Panc1 (cell line): ENCODE measurements around the gene PRUNE2. TPM values are rescaled to one million over a fixed set of nuclear protein-coding genes. Genes with fewer than 3 reads are reported as not detected.

ENCODE experiments used
- ATAC-seq: fragments of 200-7000 bp; cut with Tn5 transposase; 2 replicates; pipeline ENCODE4 v1.9.1; 2020; ENCODE audit warnings: mild to moderate bottlenecking, moderate library complexity
- BruUV-seq: library from RNA; stranded (reverse); fragments of 400-500 nt; replicated peaks from 2 replicates; lab custom pipeline; 2021; lab: Mats Ljungman, UMichigan
- CTCF ChIA-PET: fragments of 300-600 bp; sonication (Branson Sonifier 250); formaldehyde crosslinking; loops from one replicate; lab custom pipeline; 2022; ENCODE audit warnings: antibody characterized with exemption; lab: Charles Lee
- POLR2A ChIA-PET: fragments of 300-600 bp; sonication (Branson Sonifier 250); formaldehyde crosslinking; loops from one replicate; lab custom pipeline; 2022; ENCODE audit warnings: antibody characterized with exemption; lab: Charles Lee
- DNase-seq: peaks from one replicate; pipeline ENCODE4 v3.0.0-alpha.2; 2010; ENCODE audit warnings: low read depth, low spot score
- H3K27ac ChIP-seq: 2 replicates; pipeline ENCODE4 v1.5.1; 2011; ENCODE audit warnings: mild to moderate bottlenecking, low read length, inconsistent platforms
- H3K27me3 ChIP-seq: fragments of 200-500 bp; sonication (Bioruptor generic); 2 replicates; pipeline ENCODE4 v1.6.0; 2014; ENCODE audit warnings: low read length, inconsistent platforms; ENCODE audit not compliant: control insufficient read depth, insufficient read depth
- H3K36me3 ChIP-seq: fragments of 200-500 bp; sonication (Bioruptor generic); 2 replicates; pipeline ENCODE4 v1.5.1; 2014; ENCODE audit warnings: inconsistent platforms, mild to moderate bottlenecking, low read length, moderate library complexity; ENCODE audit not compliant: control insufficient read depth, insufficient read depth
- H3K4me1 ChIP-seq: 2 replicates; pipeline ENCODE4 v1.5.1; 2011; ENCODE audit warnings: inconsistent platforms, mild to moderate bottlenecking, low read length, moderate library complexity; ENCODE audit not compliant: control insufficient read depth, insufficient read depth
- H3K4me3 ChIP-seq, 2 experiments: 2 replicates each; pipeline ENCODE4 v1.5.1; 2011 to 2012; ENCODE audit warnings: low read depth in 2 of 2, low read length in 2 of 2, mild to moderate bottlenecking in 2 of 2, inconsistent platforms in 1 of 2, moderate library complexity in 1 of 2
- H3K9me3 ChIP-seq: fragments of 200-500 bp; sonication (Bioruptor generic); 2 replicates; pipeline ENCODE4 v1.5.1; 2014; ENCODE audit warnings: low read depth, mild to moderate bottlenecking, inconsistent platforms, low read length, moderate library complexity; ENCODE audit not compliant: control insufficient read depth, insufficient read depth
- CTCF ChIP-seq: fragments of 450-650 bp; IDR thresholded peaks from 2 replicates; pipeline ENCODE4 v1.5.1; 2017; ENCODE audit warnings: mild to moderate bottlenecking
- POLR2AphosphoS5 ChIP-seq: IDR thresholded peaks from 2 replicates; pipeline ENCODE4 v1.6.1; 2012; ENCODE audit warnings: mild to moderate bottlenecking, low read depth, low read length, moderate library complexity
- REST ChIP-seq, 2 experiments: IDR thresholded peaks; 2 replicates each; pipeline ENCODE4 v1.6.1; 2011 to 2012; ENCODE audit warnings: low read depth in 2 of 2, control low read depth in 1 of 2, low read length in 1 of 2, mild to moderate bottlenecking in 1 of 2, moderate library complexity in 1 of 2; ENCODE audit not compliant: insufficient read depth in 1 of 2
- SIN3A ChIP-seq: IDR thresholded peaks from 2 replicates; pipeline ENCODE4 v1.6.1; 2012; ENCODE audit warnings: low read depth, mild to moderate bottlenecking, low read length, moderate library complexity, borderline replicate concordance; ENCODE audit not compliant: insufficient read depth
- TCF7L2 ChIP-seq: IDR thresholded peaks from 2 replicates; pipeline ENCODE4 v1.6.1; 2011; ENCODE audit warnings: mild to moderate bottlenecking, low read depth, low read length, inconsistent platforms
- in situ Hi-C: cut with HindIII; loops from 2 replicates; pipeline ENCODE4 v1.10.0; 2016; ENCODE audit warnings: low sequenced_read_pairs, low pct_unique_long_range_greater_than_20kb
- intact Hi-C: fragments of 100-400 bp; cut with micrococcal nuclease; formaldehyde crosslinking; loops from one replicate; pipeline ENCODE4 v1.10.0; 2022; ENCODE audit not compliant: unreplicated experiment
- total RNA-seq: library from RNA; stranded (reverse); gene quantifications from one replicate; pipeline ENCODE4 v1.2.1, GENCODE V29; 2021; ENCODE audit not compliant: unreplicated experiment

The PRUNE2 gene
- total RNA-seq, 1 experiment from 2014 or later: 0.18 TPM

- intact Hi-C loops: no loop called here
Measured at GRCh38 chr9:76701441-76702039, 204.4 kb downstream of the PRUNE2 start.

GRCh38 chr9:76700916-76701315 lies 205.0 kb downstream of the PRUNE2 start:
- Histone ChIP-seq H3K27me3 (peaks cover 3% of the 10 kb centered on the region; the same call in 1 of the 2 replicates), H3K9me3 (no peaks in the 10 kb centered on the region), H3K4me3 (no peak overlapping the region), H3K36me3 (no peaks in the 10 kb centered on the region), H3K27ac (no peak overlapping the region), H3K4me1 (no peaks in the 10 kb centered on the region)
- ChIA-PET CTCF (no interaction called here), POLR2A (interaction anchor here (0.6 kb wide), 1 partner anchor 138 kb away, joined by 3 read pairs; no protein-coding TSS in a partner anchor)
- BruUV-seq: no TSS peak
- in situ Hi-C loops (no loop called here), intact Hi-C loops (no loop called here)
- DNase-seq (no peak), ATAC-seq (no peak)
- TF ChIP-seq SIN3A: no peak
- TF ChIP-seq REST (IDR thresholded peaks at IDR 0.05; ENCODE audit: insufficient read depth in 1 of 2, low read depth in 2 of 2, low read length in 1 of 2): no peak
- no peak for TF ChIP-seq POLR2AphosphoS5
- no peak for TF ChIP-seq TCF7L2

More at GRCh38 chr9:76701441-76702039, 204.4 kb downstream of the PRUNE2 start:
- in situ Hi-C loops: no loop called here
- DNase-seq: no peak
- no peaks in the 10 kb centered on the region for H3K9me3 ChIP-seq
- ChIA-PET CTCF (interaction anchor here (0.7 kb wide), 1 partner anchor 310 kb away, joined by 5 read pairs; no protein-coding TSS in a partner anchor), POLR2A (interaction anchor here (0.6 kb wide), 1 partner anchor 138 kb away, joined by 3 read pairs; no protein-coding TSS in a partner anchor)
- H3K4me1 ChIP-seq: no peaks in the 10 kb centered on the region
- no peak overlapping the region for H3K4me3 ChIP-seq
- no peaks in the 10 kb centered on the region for H3K36me3 ChIP-seq
- no peak overlapping the region for H3K27ac ChIP-seq
- TF ChIP-seq TCF7L2 (no peak), CTCF (no peak), POLR2AphosphoS5 (no peak), SIN3A (no peak), REST (IDR thresholded peaks at IDR 0.05; ENCODE audit: insufficient read depth in 1 of 2, low read depth in 2 of 2, low read length in 1 of 2) (no peak)
- BruUV-seq: no TSS peak
- no peak for ATAC-seq
- H3K27me3 ChIP-seq: peaks cover 3% of the 10 kb centered on the region; the same call in 1 of the 2 replicates
